Esophagus muscularis mucosa (tissue), 4 donors: ENCODE data around the gene TMC4. TPM values are rescaled to one million over a fixed set of nuclear protein-coding genes. Genes with fewer than 3 reads are reported as not detected.

Experiments
- DNase-seq: peaks from one replicate; pipeline ENCODE4 v3.0.0-alpha.2; 2017; ENCODE audit errors: extremely low spot score
- H3K27ac ChIP-seq, 4 donors: fragments of 200-600 bp; sonication (generic); replicated peaks in 1 of 4; 1 replicate in 3 of 4; 2 replicates in 1 of 4; pipeline ENCODE4 v1.5.1; 2016 to 2019; ENCODE audit warnings: mild to moderate bottlenecking in 1 of 4
- H3K27me3 ChIP-seq, 4 donors: fragments of 200-600 bp; sonication (generic); one replicate each; pipeline versions ENCODE4 v1.5.1 to v1.6.0; 2016 to 2019
- H3K36me3 ChIP-seq, 4 donors: fragments of 200-600 bp; sonication (generic); one replicate each; pipeline ENCODE4 v1.5.1; 2016 to 2019
- H3K4me1 ChIP-seq, 4 donors: fragments of 200-600 bp; sonication (generic); one replicate each; pipeline ENCODE4 v1.5.1; 2016 to 2019
- H3K4me3 ChIP-seq, 4 donors: fragments of 200-600 bp; sonication (generic); 1 replicate in 2 of 4; 2 replicates in 2 of 4; pipeline ENCODE4 v1.5.1; 2016 to 2019; ENCODE audit warnings: mild to moderate bottlenecking in 4 of 4, moderate library complexity in 1 of 4
- H3K9me3 ChIP-seq, 4 donors: fragments of 200-600 bp; sonication (generic); 1 replicate in 3 of 4; 2 replicates in 1 of 4; pipeline ENCODE4 v1.5.1; 2016 to 2019
- EP300 ChIP-seq: sonication (generic); formaldehyde crosslinking; IDR thresholded peaks from one replicate; pipeline ENCODE4 v1.6.1; 2017; ENCODE audit warnings: antibody characterized with exemption
- POLR2A ChIP-seq: fragments of 450-650 bp; IDR thresholded peaks from one replicate; pipeline ENCODE4 v1.6.1; 2017; ENCODE audit warnings: antibody characterized with exemption, moderate library complexity, mild to moderate bottlenecking, low read depth
- POLR2AphosphoS5 ChIP-seq, 2 donors: sonication (generic); formaldehyde crosslinking; IDR thresholded peaks; one replicate each; pipeline ENCODE4 v1.6.1; 2017; ENCODE audit warnings: antibody characterized with exemption in 2 of 2
- WGBS: methylation state at CpG from one replicate; pipeline ENCODE4 v1.1.5; 2018; 5-methylcytosine and 5-hydroxymethylcytosine counted together
- intact Hi-C: fragments of 100-400 bp; cut with DNase I; formaldehyde crosslinking; loops from one replicate; pipeline ENCODE4 v1.15.1; 2023
- total RNA-seq, 4 donors: library from RNA; depleted of rRNA; stranded (reverse); fragments of >200 nt; gene quantifications; one replicate each; pipeline versions ENCODE4 v1.1.0 to v1.2.1, GENCODE V29; 2016
- TF ChIP-seq, protein P1 (sequence below), 3 experiments: fragments of 200-600 bp in 2 of 3; fragments of 450-650 bp in 1 of 3; sonication (generic) in 2 of 3; IDR thresholded peaks; one replicate each; pipeline ENCODE4 v1.5.1; 2017 to 2019; ENCODE audit warnings: antibody characterized with exemption in 3 of 3, mild to moderate bottlenecking in 2 of 3, moderate library complexity in 1 of 3

TMC4 gene
- total RNA-seq, 4 donors from 2014 or later = 0.26 to 0.98 (median 0.33) TPM; not detected in 1

GRCh38 chr19:54128796-54129616, 44.0 kb downstream of the TMC4 start:
- H3K36me3 ChIP-seq = peaks cover 73 to 92% (median 87%) of the 10 kb centered on the region in 4 donors
- H3K4me3 ChIP-seq = no peak overlapping the region
- no peak overlapping the region for H3K27ac ChIP-seq
- H3K27me3 ChIP-seq = no peaks in the 10 kb centered on the region
- H3K9me3 ChIP-seq = no peaks in the 10 kb centered on the region
- TF ChIP-seq POLR2AphosphoS5 (IDR thresholded peaks at IDR 0.05) = no peak
- TF ChIP-seq, protein P1, sequence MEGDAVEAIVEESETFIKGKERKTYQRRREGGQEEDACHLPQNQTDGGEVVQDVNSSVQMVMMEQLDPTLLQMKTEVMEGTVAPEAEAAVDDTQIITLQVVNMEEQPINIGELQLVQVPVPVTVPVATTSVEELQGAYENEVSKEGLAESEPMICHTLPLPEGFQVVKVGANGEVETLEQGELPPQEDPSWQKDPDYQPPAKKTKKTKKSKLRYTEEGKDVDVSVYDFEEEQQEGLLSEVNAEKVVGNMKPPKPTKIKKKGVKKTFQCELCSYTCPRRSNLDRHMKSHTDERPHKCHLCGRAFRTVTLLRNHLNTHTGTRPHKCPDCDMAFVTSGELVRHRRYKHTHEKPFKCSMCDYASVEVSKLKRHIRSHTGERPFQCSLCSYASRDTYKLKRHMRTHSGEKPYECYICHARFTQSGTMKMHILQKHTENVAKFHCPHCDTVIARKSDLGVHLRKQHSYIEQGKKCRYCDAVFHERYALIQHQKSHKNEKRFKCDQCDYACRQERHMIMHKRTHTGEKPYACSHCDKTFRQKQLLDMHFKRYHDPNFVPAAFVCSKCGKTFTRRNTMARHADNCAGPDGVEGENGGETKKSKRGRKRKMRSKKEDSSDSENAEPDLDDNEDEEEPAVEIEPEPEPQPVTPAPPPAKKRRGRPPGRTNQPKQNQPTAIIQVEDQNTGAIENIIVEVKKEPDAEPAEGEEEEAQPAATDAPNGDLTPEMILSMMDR (IDR thresholded peaks at IDR 0.05) = no peak
- TF ChIP-seq POLR2A = no peak
- TF ChIP-seq EP300 = no peak
- 96% methylated on average over 28 of the region's 41 CpGs for WGBS
- no peak for DNase-seq
- intact Hi-C loops = no loop called here
- H3K4me1 ChIP-seq = no peaks in the 10 kb centered on the region

GRCh38 chr19:54128441-54128725, 44.6 kb downstream of the TMC4 start:
- no peaks in the 10 kb centered on the region for H3K9me3 ChIP-seq
- no peaks in the 10 kb centered on the region for H3K4me1 ChIP-seq
- peaks cover 79 to 98% (median 93%) of the 10 kb centered on the region in 4 donors for H3K36me3 ChIP-seq
- H3K27me3 ChIP-seq = no peaks in the 10 kb centered on the region
- no peak overlapping the region for H3K4me3 ChIP-seq
- TF ChIP-seq, protein P1 (IDR thresholded peaks at IDR 0.05) = no peak
- no peak for TF ChIP-seq POLR2AphosphoS5 (IDR thresholded peaks at IDR 0.05)
- TF ChIP-seq POLR2A = no peak
- no peak for TF ChIP-seq EP300
- no peak overlapping the region for H3K27ac ChIP-seq
- DNase-seq = no peak
- 91% methylated on average over 16 of the region's 20 CpGs for WGBS
- intact Hi-C loops = no loop called here

- no peak overlapping the region for H3K4me3 ChIP-seq
- intact Hi-C loops = no loop called here
Observed at GRCh38 chr19:54127688-54128440, 45.1 kb downstream of the TMC4 start.

DNA sequence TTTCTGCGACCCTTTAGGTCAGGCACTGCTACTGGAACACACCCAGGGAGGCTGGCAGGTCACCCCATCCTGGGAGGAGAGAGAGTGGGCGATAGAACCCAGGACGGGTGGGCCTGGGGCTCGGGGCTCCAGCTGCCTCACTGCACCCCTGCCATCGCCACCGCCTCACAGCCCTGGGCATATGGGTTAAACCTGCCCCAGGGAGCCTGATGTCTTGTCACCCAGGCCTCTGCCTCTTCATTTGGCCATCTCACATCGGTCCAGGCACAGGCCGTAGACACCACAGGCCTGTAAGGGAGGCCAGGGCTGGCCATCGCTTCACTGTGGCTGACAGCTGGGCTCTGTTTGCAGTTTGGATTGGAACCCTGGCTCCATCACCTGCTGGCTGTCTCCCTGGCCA, 47.2 kb downstream of the TMC4 start:
- TF ChIP-seq POLR2A (no peak), POLR2AphosphoS5 (IDR thresholded peaks at IDR 0.05) (no peak), EP300 (no peak)
- TF ChIP-seq, protein P1 (IDR thresholded peaks at IDR 0.05) = no peak
- no peak overlapping the region for H3K4me3 ChIP-seq
- intact Hi-C loops = no loop called here

More at GRCh38 chr19:54127688-54128440, 45.1 kb downstream of the TMC4 start:
- TF ChIP-seq EP300 (no peak), POLR2AphosphoS5 (IDR thresholded peaks at IDR 0.05) (no peak)
- no peak overlapping the region for H3K27ac ChIP-seq
- 95% methylated on average over 41 of the region's 44 CpGs for WGBS
- H3K4me1 ChIP-seq = no peaks in the 10 kb centered on the region
- H3K36me3 ChIP-seq = peaks cover 84 to 99% (median 97%) of the 10 kb centered on the region in 4 donors
- DNase-seq = no peak
- no peaks in the 10 kb centered on the region for H3K9me3 ChIP-seq
- H3K27me3 ChIP-seq = no peaks in the 10 kb centered on the region

DNA sequence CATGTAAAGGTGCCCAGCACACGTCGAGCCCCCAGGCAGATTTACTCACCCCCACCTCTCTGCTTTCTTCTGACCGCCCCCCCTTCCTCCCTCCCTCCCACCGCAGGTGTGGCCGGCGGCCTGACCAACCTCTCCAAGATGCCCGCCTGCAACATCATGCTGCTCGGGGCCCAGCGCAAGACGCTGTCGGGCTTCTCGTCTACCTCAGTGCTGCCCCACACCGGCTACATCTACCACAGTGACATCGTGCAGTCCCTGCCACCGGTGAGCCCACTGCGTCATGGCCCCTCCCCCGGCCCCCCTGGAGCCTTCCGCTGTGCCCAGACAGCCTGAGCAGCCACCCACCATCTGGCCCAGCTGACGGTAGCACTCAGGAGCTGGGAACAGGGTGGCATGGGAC, 48.6 kb downstream of the TMC4 start:
- H3K27ac ChIP-seq = no peak overlapping the region
- intact Hi-C loops = no loop called here
- no peak overlapping the region for H3K4me3 ChIP-seq
- TF ChIP-seq EP300 (no peak), POLR2AphosphoS5 (IDR thresholded peaks at IDR 0.05) (no peak)
- 92% methylated on average over 17 of the region's 19 CpGs for WGBS
- no peaks in the 10 kb centered on the region for H3K9me3 ChIP-seq
- H3K4me1 ChIP-seq = no peaks in the 10 kb centered on the region
- H3K27me3 ChIP-seq = no peaks in the 10 kb centered on the region
- H3K36me3 ChIP-seq = peaks cover 75 to 100% (median 99%) of the 10 kb centered on the region in 4 donors
- DNase-seq = no peak

More for the DNA sequence above, 47.2 kb downstream of the TMC4 start:
- DNase-seq = no peak
- Histone ChIP-seq H3K27me3 (no peaks in the 10 kb centered on the region), H3K9me3 (no peaks in the 10 kb centered on the region), H3K27ac (no peak overlapping the region), H3K4me1 (no peaks in the 10 kb centered on the region), H3K36me3 (peaks cover 83 to 99% (median 97%) of the 10 kb centered on the region in 4 donors)
- 90% methylated on average over 5 of the region's 9 CpGs for WGBS
